ENCODE results near the gene SEMA3E.
"Not testable (repeated sequence)": the region's sequence is repeated elsewhere in the genome, so short reads cannot be mapped to it uniquely, and the experiment has no call there.

SEMA3E gene

DNA sequence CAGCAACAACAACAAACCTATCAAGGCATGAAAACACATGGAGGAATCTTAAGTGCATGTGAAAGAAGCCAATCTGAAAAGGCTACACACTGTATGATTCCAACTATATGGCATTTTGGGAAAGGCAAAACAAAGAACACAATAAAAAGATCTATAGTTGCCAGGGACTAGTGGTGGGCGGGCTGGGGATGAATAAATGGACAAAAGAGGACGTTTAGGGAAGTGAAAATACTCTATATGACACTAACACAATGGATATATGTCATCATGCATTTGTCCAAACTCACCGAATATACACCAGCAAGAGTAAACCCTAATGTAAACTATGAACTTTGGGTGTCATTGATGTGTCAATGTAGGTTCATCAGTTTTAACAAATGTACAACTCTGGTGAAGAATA is 89.1 kb downstream of the SEMA3E start:
- no peak for DNase-seq (ENCODE audit: low spot score)

DNA sequence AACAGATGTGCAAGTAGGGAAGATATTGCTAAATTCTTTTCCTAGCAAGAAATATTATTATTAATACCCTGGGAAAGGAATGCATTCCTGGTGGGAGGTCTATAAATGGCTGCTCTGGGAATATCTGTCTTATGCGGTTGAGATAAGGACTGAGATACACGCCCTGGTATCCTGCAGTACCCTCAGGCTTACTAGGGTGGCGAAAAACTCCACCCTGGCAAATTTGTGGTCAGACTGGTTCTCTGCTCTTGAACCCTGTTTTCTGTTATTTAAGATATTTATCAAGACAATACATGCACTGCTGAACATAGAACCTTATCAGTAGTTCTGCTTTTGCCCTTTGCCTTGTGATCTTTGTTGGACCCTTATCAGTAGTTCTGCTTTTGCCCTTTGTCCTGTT is 96.4 kb downstream of the SEMA3E start:
- not testable (repeated sequence) for DNase-seq (ENCODE audit: low spot score)

DNA sequence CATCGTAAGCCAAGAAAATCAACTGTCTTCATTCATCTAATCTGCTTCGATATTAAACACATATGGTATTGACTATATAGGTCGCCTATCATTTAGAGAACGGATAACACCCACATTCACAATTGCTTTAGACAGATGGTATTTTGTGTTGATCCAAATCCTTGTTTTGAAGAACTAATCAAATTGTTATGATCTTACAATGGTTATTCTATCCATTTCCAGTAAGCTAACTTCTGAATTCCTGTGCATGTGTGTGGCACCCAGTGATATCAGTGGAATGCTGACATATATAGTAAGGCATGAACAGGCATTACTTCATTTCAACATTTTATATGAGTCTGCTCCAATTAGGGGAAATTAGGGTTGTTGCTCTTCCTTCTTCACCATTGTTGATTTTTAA is 98.8 kb downstream of the SEMA3E start:
- DNase-seq (ENCODE audit: low spot score): no peak

DNA sequence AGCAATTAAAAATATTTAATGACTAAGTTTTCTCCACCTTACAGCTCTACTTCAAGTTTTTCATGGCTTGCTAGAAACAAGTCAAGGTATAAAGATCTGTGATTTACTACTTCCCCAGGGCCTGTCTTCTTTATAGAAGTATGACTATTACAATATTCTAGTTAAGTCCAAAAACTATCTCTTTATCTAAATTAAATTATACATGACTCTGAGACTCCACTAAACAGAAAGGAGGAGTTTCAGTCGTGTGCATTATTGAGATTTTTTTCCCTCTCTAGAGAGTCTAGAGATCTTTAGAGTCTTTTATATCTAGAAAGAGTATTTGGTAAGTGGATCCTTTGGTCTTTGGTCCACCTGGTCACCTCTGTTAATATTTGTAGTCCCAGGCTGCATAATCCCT is 100.7 kb downstream of the SEMA3E start:
- no peak for DNase-seq (ENCODE audit: low spot score)

DNA sequence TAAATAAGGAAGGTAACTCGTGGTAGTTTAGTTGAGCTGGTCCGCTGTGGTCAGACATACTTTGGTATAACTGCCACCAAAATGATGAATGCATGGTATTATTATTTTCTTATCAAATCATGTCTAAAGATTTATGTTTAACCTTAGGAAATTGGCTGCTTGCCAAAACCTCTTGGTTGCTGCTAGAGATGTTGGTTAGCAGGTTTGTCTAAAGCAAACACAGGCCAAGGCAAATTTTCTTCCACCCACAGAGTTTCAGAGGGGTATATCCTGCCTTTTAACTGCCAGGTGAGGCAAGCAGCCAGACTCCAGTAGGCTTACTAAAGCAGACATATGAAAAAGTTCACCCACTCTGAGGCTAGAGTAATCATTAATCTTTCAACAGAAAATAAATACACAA is 101.4 kb downstream of the SEMA3E start:
- DNase-seq (ENCODE audit: low spot score): peak; percentile 5

DNA sequence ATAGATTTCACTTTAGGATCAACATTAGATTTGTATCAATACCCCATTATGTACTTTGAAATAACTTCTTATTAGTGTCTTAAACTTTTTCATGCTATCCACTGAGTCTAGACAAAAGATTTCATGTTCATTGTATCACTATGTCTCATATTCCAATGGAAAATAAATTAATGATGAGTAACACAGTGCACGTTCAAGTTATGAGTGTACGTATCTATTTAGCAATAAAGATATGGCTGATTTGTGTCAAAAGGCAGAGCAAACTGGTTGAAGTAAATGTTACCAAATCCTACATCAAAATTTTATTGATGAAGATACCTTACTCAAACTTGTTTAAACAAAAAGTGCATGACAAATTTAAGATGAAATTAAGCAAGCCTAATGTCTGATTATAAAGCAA is 102.4 kb downstream of the SEMA3E start:
- no peak for DNase-seq (ENCODE audit: low spot score)

DNA sequence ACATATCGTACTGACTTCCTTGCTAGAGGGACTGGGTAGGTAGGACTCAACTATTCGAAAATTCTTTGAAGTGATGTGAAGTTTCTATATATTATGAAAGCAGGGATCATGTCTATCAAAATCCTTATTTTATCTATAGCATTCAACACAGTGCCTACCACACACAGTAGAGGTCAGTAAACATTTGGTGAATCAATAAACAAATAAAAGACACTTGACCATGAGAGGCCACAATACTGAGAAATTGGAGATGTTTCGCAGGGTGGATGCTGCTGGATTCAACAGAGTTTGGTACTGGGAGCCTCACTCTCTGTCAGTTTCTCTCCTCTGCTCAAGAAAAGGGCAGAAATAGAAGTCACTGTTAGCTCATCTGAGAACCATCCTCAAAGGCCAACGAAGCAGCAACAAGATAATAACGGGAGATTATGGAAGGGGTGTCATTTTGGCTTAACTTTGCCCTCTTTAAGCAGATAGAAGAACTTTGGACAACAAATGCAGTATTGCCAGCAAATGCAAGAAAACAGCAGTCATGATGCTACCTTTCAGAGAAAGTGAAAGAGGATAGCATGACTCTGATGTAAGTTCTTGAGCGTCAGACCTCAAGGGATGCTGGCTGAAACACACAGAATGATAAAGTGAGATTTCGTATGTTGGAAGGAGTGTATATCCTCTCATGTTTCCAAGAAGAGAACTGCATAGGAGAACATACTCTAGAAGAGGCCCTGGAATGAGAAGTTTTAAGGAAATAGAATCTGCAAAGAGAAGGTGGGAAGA is 107.6 kb downstream of the SEMA3E start:
- DNase-seq (ENCODE audit: low spot score): no peak

DNA sequence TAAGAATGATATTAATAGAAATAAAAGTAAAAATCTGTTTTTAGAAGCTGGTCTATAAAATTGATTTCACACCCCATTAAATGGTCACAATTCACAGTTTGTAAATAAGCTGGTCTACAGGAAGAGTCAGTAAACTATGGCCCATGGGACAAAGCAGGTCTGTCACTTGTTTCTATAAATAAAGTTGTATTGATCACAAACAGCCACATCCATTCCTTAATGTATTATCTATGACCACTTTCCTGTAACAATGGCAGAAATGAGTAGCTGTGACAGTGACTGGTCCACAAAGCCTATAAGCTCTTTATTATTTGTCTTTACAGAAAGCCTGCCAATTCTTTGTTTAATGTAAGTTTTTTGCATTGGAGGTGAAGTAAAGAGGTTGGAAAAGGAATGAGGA is 114.5 kb downstream of the SEMA3E start:
- DNase-seq (ENCODE audit: low spot score): no peak

DNA sequence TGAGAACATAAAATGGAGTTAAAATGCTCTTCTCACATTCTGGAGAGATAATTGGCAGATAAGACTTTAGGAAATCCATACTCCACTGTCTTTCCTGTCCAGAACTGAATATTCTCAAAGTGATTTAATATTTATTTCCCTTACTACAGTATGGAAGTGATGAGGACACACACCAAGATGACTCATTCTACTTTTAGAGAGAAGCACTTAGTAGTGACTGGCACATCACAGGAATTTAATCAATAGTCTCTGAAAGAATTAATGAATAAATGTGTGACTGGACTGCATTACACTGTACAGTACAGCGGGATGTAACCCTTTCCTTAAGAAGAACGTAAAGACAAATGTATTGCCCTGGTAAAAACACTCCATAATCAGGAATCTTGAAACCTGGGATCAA is 116.7 kb downstream of the SEMA3E start:
- no peak for DNase-seq (ENCODE audit: low spot score)

DNA sequence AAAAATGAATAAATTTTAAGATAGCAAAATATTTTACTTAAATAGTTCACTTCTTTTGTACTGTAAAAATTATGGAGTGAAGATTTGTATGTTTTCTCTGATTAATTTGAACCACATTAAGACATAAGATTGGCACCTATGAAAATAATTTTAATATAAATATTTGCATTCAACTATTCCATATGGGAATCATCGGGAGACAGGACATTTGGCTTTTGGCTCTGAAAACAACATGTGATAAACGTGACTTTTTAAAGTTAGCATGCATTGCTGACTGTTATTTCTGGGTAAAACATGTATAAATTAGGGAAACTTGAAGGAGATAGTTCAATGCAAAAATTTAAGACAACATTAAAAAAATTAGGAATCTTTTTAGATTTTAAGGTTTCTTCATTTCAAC is 117.2 kb downstream of the SEMA3E start:
- DNase-seq (ENCODE audit: low spot score): no peak

DNA sequence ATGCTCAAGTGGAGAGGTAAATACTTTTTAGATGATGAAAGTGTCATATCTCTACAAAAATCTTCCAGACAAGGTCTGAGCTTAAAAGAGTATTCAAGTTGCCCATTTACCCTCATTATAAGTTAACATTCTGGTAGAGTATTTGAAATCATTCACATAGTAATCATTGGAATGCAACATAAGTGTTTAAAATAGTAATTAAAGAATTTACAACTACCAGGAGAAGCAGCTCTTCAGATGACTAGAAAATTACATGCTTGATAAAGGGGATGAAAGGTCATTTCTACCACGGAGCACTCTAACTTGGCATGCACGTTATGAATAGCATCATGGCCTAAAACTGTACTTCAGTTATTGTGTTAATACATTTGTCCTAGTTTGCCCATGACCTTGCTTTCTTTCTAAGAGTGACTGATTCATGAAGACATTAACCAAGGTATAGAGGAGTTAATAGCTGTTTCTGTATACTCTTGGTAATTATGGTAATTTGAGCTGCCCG is 120.0 kb downstream of the SEMA3E start:
- DNase-seq (ENCODE audit: low spot score): no peak

DNA sequence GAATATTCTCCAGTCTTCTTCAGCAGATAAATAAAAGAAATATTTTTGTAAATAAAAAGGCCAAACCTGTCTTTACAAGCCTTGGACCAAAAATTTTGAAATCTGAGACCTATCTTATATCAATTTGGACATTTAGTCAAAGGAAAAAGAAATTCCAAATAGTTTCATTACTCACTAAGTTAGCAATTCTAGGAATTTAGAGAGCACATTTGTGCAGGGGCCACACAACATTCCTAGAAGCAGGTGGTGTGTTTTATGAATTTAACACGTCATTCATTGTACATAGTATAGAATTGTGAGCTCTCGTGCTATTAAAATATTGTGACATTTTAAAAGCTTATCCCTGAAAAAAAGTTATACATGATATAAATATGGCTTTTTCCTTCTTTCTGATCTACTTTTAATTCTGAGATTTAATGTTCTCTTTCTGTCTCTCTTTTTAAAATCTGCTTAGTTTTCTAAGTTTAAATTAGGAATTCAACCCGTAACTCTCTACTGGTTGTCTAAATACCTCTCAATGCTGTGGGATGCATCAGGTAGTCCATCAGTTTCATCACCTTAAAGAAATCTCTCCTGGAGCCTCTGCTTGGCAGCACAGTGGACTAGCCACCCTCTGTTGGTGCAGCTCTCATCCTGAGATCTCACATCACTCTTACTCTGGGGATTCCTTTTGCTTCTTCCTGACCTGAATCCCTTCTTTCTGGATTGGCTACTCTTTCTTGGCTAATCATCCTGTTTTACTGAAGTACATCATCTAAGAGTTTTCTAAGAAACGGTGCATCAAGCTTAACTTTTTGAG is 124.5 kb downstream of the SEMA3E start:
- no peak for DNase-seq (ENCODE audit: low spot score)

DNA sequence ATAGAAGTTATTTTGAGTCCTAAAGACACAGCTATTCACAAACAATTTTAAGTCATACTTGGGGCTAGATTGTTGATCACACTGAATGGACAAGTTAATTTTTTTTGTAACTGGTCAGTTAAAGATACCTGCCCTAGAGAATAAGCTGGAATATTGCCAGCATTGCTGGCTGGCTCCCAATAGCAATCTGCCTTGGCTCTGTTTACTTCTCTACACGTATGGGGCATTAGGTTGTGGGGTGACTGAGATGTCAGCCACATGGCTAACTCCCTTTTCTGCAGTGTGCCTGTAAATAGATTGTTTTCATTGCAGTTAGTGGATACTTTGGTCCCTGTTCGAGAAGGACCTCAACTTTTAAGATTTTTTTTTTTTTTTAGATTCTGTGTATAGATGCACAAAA is 128.2 kb downstream of the SEMA3E start:
- DNase-seq (ENCODE audit: low spot score): no peak

DNA sequence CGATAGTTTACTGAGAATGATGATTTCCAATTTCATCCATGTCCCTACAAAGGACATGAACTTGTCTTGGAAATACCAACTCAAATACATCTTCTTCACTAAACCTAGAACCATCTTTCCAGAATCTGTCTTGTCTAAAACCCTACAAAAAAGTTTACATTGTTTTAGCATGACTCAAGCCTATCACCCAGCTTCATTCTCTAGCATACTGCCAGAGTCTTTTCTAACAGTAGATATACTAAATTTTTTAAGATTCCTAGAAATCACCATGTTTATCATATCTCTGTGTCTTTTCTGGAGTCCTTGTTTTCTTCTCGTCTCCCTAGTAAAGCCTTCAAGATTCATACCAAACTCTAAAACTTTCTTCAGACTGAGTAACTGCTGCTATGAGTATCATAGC is 129.7 kb downstream of the SEMA3E start:
- no peak for DNase-seq (ENCODE audit: low spot score)

DNA sequence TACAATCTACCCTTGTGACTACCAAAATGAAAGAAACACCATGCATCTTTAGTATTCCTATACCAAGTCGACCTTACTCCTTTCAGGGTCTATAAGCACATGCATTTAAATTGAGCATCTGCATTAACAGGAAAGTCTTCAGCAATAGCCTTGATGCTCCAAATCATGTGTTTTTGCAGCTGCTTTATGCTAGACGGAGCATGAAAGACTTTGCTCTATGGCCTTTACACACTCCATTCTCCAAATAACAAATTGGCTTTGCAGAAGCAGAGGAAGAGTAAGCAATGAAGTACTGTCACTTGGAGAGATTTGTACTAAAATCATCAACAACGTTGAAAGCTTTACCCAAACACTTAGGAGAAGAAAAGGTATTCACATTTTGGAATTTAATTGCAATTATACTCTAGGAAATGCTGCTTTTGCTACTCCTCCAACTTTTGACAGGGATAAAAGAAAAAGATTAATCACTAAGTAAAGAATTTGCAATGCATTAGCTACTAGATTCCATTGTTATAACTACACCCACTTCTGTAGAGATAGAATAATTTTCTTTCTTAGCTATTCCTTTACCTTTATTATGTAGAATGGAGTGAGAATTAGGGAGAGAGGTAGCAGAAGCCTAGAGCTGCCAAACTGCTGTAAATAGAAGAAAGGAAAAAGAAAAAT is 131.8 kb downstream of the SEMA3E start:
- DNase-seq (ENCODE audit: low spot score): no peak

DNA sequence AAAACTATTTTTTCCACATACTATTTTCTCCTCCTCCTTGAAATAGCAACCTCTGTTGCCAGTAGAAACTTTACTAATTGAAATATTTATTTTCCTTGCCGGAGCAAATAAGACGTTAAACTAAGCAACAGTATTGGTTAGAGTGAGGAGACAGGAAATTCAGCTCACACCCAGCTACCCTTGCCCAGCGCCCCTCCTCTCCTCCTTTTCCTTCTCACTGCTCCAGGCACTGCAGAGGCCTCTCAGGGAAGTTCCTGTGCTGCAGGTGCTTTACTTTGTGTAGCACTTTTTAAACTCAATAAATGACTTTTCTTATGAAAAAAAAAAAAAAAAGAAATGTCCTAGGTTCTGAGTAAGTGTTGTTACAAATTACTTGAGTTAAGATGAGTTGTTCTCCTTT is 134.0 kb downstream of the SEMA3E start:
- DNase-seq (ENCODE audit: low spot score): no peak

DNA sequence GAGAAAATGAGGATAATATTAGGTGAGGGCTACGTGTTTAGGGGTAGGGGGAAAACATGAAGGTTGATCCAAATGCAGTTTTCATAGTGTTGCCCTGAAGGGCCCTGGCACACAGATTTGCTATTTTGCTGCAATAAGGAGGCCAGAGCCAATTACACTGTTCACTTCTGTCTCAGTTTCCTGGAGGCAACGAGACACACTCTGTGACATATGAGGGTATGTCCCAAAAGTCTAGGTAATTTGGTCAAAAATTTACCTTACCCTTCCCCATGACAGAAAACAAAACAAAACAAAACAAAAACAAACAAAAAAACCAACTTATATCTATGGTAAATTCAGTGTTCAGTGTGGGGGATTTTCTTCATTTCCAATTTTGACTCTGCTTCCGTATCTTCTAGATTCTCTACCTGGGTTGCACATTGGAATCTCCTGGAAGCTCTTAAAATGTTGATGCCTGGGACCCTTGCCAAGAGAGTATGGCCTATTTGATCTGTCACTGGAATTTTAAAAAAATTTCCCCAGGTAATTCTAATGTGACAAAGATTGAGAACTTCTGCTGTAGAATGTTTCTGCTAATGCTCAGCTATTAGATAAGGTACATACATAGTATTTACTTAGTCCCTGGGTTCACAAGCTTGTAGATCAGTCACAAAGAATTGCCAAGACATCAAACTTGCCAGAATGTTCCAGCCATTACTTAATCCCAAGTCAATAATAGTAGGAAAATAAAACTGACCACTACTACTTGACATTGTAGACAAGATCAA is 139.5 kb downstream of the SEMA3E start:
- no peak for DNase-seq (ENCODE audit: low spot score)

DNA sequence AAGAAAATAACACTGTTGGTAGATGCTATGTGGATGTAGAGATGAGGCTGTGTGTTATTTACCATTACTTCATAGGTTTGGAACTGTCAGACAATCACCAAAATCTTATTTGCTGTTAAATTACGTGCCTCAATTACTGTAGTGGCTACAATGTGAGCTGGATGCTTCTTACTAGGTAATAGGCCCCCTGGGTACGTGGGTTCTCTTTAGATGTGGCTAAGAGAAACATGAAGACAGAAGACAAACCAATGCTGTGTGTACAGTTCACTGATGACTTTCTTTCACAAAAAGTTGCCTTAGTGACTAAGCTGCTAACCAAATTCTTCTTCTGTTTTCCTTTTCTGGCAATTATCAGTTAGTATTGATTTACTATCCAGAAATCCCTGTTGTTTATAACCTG is 144.6 kb downstream of the SEMA3E start:
- no peak for DNase-seq (ENCODE audit: low spot score)

DNA sequence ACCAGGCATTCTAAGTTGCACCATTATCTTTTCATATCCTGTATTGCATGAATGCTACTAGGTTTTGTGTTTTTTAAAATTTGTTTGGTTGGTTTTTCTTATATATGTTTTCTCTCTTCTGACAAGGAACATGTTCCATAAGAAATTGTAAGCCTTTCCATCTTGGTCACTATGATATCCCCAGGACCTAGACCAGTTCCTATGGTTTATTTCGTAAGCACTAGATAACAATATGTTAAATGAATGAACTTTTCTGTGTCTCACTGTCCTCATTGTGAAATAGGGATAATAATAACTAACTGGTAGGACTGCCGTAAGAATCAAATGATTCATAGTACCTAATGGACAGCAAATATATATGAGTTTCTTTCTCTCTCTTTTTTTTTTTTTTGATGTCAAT is 146.3 kb downstream of the SEMA3E start:
- no peak for DNase-seq (ENCODE audit: low spot score)

DNA sequence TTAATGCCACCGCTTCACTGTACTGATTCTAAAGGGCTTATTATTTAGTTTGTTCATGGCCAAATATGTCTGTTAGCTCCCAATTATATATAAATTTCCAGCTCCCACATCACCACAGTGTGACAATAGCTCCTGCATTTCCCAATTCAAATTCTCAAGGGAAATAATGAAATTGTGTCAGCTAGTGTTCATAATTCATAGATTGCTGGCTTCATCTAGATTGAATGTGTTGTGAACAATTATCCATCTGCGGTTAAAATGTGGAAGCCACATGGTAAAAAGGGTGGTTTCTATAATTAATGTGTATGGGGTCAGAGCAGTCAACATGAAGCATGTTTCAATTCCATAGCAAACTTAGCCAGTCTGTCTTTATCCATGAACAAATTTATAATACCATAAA is 154.3 kb downstream of the SEMA3E start:
- DNase-seq (ENCODE audit: low spot score): no peak

DNA sequence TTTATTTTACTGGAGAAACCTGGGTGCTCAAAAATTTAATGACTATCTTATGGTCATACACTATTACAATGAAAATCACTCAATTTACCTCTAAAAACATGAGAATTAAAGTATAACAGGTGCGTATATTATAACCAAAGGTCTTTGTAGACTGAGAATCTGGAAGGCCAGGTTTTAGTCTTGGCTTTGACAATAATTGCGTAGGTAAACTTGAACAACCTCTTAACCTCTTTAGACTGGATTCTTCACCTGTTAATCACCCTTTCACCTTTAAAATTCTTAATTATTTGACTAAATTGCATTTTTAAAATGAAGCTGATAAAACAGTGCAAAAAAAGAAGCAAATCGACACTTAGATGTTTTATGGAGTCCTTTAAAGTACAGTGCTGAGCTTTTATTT is 156.1 kb downstream of the SEMA3E start:
- DNase-seq (ENCODE audit: low spot score): no peak

DNA sequence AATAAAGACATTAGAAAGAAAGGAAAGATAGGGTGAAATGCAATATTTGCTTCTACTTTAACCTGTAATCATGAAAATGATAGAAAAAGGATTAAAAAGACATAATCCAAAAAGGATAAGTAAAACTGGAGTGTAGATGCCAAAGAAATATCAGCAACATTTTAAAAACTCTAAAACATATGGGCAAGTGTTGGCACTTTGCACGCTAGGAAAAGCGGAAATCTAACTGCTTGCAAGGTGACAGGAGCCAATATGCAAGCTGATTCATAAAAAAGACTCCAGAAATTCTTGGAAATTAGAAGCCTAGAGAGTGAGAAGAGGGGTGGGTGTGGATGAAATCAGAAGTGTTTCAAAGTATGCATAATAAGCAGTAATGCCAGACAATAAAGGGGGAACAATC is 161.1 kb downstream of the SEMA3E start:
- no peak for DNase-seq (ENCODE audit: low spot score)
